Lower lobe of right lung (tissue), 2 donors: ENCODE data around the gene ZAP70. TPM values are rescaled to one million over a fixed set of nuclear protein-coding genes. Genes with fewer than 3 reads are reported as not detected.

Experiments used
- ATAC-seq, 2 donors: fragments of 200-7000 bp; cut with Tn5 transposase; one replicate each; pipeline ENCODE4 v1.9.1; 2020 to 2022; ENCODE audit warnings: mild to moderate bottlenecking in 2 of 2, moderate library complexity in 2 of 2
- DNase-seq: peaks from one replicate; pipeline ENCODE4 v3.0.0-alpha.2; 2020
- H3K27ac ChIP-seq: fragments of 200-600 bp; one replicate; pipeline ENCODE4 v1.8.0; 2022
- H3K27me3 ChIP-seq: fragments of 200-600 bp; one replicate; pipeline ENCODE4 v1.8.0; 2022; ENCODE audit warnings: low read depth
- H3K36me3 ChIP-seq: fragments of 200-600 bp; one replicate; pipeline ENCODE4 v1.8.0; 2022; ENCODE audit warnings: mild to moderate bottlenecking
- H3K4me1 ChIP-seq: fragments of 200-600 bp; one replicate; pipeline ENCODE4 v1.8.0; 2022
- H3K4me3 ChIP-seq: fragments of 200-600 bp; one replicate; pipeline ENCODE4 v1.8.0; 2022; ENCODE audit warnings: mild to moderate bottlenecking
- H3K9me3 ChIP-seq: fragments of 200-600 bp; one replicate; pipeline ENCODE4 v1.8.0; 2022
- CTCF ChIP-seq: fragments of 200-600 bp; IDR thresholded peaks from one replicate; pipeline ENCODE4 v1.8.0; 2022; ENCODE audit warnings: antibody characterized with exemption, mild to moderate bottlenecking
- intact Hi-C: fragments of 100-400 bp; cut with DNase I; formaldehyde crosslinking; loops from one replicate; pipeline ENCODE4 v1.11.0; 2022
- total RNA-seq: library from RNA; stranded (reverse); fragmentation: NEBNext Ultra II Directional; extraction: Animal tissue kit (Norgen Biotek cat#: 25700); gene quantifications from one replicate; pipeline ENCODE4 v1.2.1, GENCODE V29; 2021
- donor health status: DM: no; HTN: yes; CAD: no; lungs with severe emphysema.

Gene ZAP70
- total RNA-seq, 1 donor from 2014 or later: 8.8 TPM

GRCh38 chr2:97719362-97720155, 6.2 kb downstream of the ZAP70 start:
- no peaks in the 10 kb centered on the region for H3K4me1 ChIP-seq
- no peaks in the 10 kb centered on the region for H3K9me3 ChIP-seq
- intact Hi-C loops: no loop called here
- peaks cover 9% of the 10 kb centered on the region for H3K27me3 ChIP-seq
- no peak overlapping the region for H3K27ac ChIP-seq
- no peaks in the 10 kb centered on the region for H3K36me3 ChIP-seq
- H3K4me3 ChIP-seq: no peak overlapping the region
- no peak for TF ChIP-seq CTCF
- DNase-seq (no peak), ATAC-seq (no peak)

GRCh38 chr2:97720746-97721145, 7.4 kb downstream of the ZAP70 start:
- H3K36me3 ChIP-seq: no peaks in the 10 kb centered on the region
- H3K27ac ChIP-seq: no peak overlapping the region
- ATAC-seq (no peak), DNase-seq (no peak)
- no peaks in the 10 kb centered on the region for H3K9me3 ChIP-seq
- no peak for TF ChIP-seq CTCF
- H3K4me3 ChIP-seq: no peak overlapping the region
- peaks cover 15% of the 10 kb centered on the region for H3K27me3 ChIP-seq
- H3K4me1 ChIP-seq: no peaks in the 10 kb centered on the region
- intact Hi-C loops: no loop called here

- Histone ChIP-seq H3K27ac (no peak overlapping the region), H3K9me3 (no peaks in the 10 kb centered on the region), H3K4me1 (no peaks in the 10 kb centered on the region), H3K4me3 (no peak overlapping the region), H3K27me3 (peaks cover 15% of the 10 kb centered on the region), H3K36me3 (no peaks in the 10 kb centered on the region)
- DNase-seq (no peak), ATAC-seq (no peak)
- intact Hi-C loops: no loop called here
- TF ChIP-seq CTCF: no peak
Observed at GRCh38 chr2:97722227-97722626, 8.9 kb downstream of the ZAP70 start.

- DNase-seq: no peak
- no peaks in the 10 kb centered on the region for H3K9me3 ChIP-seq
- intact Hi-C loops: no loop called here
Observed at GRCh38 chr2:97723156-97724072, 10.0 kb downstream of the ZAP70 start.

GRCh38 chr2:97724073-97724410, 10.7 kb downstream of the ZAP70 start:
- intact Hi-C loops: no loop called here
- no peak for DNase-seq
- no peak for ATAC-seq
- TF ChIP-seq CTCF: no peak
- H3K27me3 ChIP-seq: peaks cover 15% of the 10 kb centered on the region
- H3K27ac ChIP-seq: no peak overlapping the region
- H3K4me1 ChIP-seq: no peaks in the 10 kb centered on the region
- no peak overlapping the region for H3K4me3 ChIP-seq
- no peaks in the 10 kb centered on the region for H3K36me3 ChIP-seq
- H3K9me3 ChIP-seq: no peaks in the 10 kb centered on the region

More at GRCh38 chr2:97723156-97724072, 10.0 kb downstream of the ZAP70 start:
- no peak for ATAC-seq
- TF ChIP-seq CTCF: no peak
- H3K27ac ChIP-seq: no peak overlapping the region
- no peaks in the 10 kb centered on the region for H3K36me3 ChIP-seq
- no peak overlapping the region for H3K4me3 ChIP-seq
- H3K27me3 ChIP-seq: peaks cover 15% of the 10 kb centered on the region
- no peaks in the 10 kb centered on the region for H3K4me1 ChIP-seq
